ENCODE results near the gene DENR. TPM values are rescaled to one million over a fixed set of nuclear protein-coding genes. Genes with fewer than 3 reads are reported as not detected.
"Not testable (repeated sequence)": the region's sequence is repeated elsewhere in the genome, so short reads cannot be mapped to it uniquely, and the experiment has no call there.

Gene DENR
- total RNA-seq, 2 experiments from 2014 or later, result 29.9 to 31.1 TPM

- H3K36me3 ChIP-seq (ENCODE audit: insufficient read depth, low read length); H3K27me3 ChIP-seq (ENCODE audit: control insufficient read depth in 1 of 2, insufficient read depth in 2 of 2, low read length in 2 of 2); H3K4me1 ChIP-seq (ENCODE audit: insufficient read depth, low read length); CTCF ChIA-PET; intact Hi-C loops (cut with DNase I, micrococcal nuclease); H3K9me3 Mint-ChIP-seq; POLR2A ChIA-PET; H3K9me3 ChIP-seq (ENCODE audit: control insufficient read depth in 1 of 2, insufficient read depth in 1 of 2, low read length in 2 of 2); H3K4me3 ChIP-seq (ENCODE audit: low read length); H3K27ac Mint-ChIP-seq; DNase-seq; H3K27me3 Mint-ChIP-seq; H3K4me3 Mint-ChIP-seq; H3K4me1 Mint-ChIP-seq (ENCODE audit: low read depth); H3K36me3 Mint-ChIP-seq (ENCODE audit: low read depth); H3K27ac ChIP-seq (ENCODE audit: low read depth in 1 of 2, low read length in 2 of 2); ATAC-seq (ENCODE audit: poor library complexity): not testable (repeated sequence)
Measured at GRCh38 chr12:122713491-122714188, 39.0 kb upstream of the DENR start.

GRCh38 chr12:122715211-122715610 is 37.4 kb upstream of the DENR start:
- H3K27me3 ChIP-seq (ENCODE audit: control insufficient read depth in 1 of 2, insufficient read depth in 2 of 2, low read length in 2 of 2); POLR2A ChIA-PET; H3K27ac ChIP-seq (ENCODE audit: low read depth in 1 of 2, low read length in 2 of 2); H3K36me3 Mint-ChIP-seq (ENCODE audit: low read depth); H3K4me3 Mint-ChIP-seq; CTCF ChIA-PET; H3K9me3 ChIP-seq (ENCODE audit: control insufficient read depth in 1 of 2, insufficient read depth in 1 of 2, low read length in 2 of 2); intact Hi-C loops (cut with DNase I, micrococcal nuclease); ATAC-seq (ENCODE audit: poor library complexity); H3K27ac Mint-ChIP-seq; H3K4me1 Mint-ChIP-seq (ENCODE audit: low read depth); DNase-seq; H3K27me3 Mint-ChIP-seq; H3K36me3 ChIP-seq (ENCODE audit: insufficient read depth, low read length); H3K9me3 Mint-ChIP-seq; H3K4me3 ChIP-seq (ENCODE audit: low read length); H3K4me1 ChIP-seq (ENCODE audit: insufficient read depth, low read length): not testable (repeated sequence)

- H3K4me1 ChIP-seq (ENCODE audit: insufficient read depth, low read length); CTCF ChIA-PET; H3K9me3 ChIP-seq (ENCODE audit: control insufficient read depth in 1 of 2, insufficient read depth in 1 of 2, low read length in 2 of 2); H3K27ac Mint-ChIP-seq; H3K27me3 ChIP-seq (ENCODE audit: control insufficient read depth in 1 of 2, insufficient read depth in 2 of 2, low read length in 2 of 2); H3K4me1 Mint-ChIP-seq (ENCODE audit: low read depth); H3K36me3 Mint-ChIP-seq (ENCODE audit: low read depth); POLR2A ChIA-PET; H3K27ac ChIP-seq (ENCODE audit: low read depth in 1 of 2, low read length in 2 of 2); ATAC-seq (ENCODE audit: poor library complexity); H3K27me3 Mint-ChIP-seq; H3K9me3 Mint-ChIP-seq; intact Hi-C loops (cut with DNase I, micrococcal nuclease); H3K36me3 ChIP-seq (ENCODE audit: insufficient read depth, low read length); H3K4me3 Mint-ChIP-seq; H3K4me3 ChIP-seq (ENCODE audit: low read length): not testable (repeated sequence)
- peak in 2 of 14 experiments; percentile 58 to 69 for DNase-seq
Measured at GRCh38 chr12:122716658-122717057, 36.0 kb upstream of the DENR start, which contains the start of gene HCAR3. Gene HCAR3, minus strand, starts transcription at chr12:122716811. Its CDS starts 74 bp downstream, at chr12:122716737.

- Histone ChIP-seq H3K27ac (ENCODE audit: low read depth in 1 of 2, low read length in 2 of 2) (no peak overlapping the region), H3K36me3 (ENCODE audit: insufficient read depth, low read length) (no peaks in the 10 kb centered on the region), H3K9me3 (ENCODE audit: control insufficient read depth in 1 of 2, insufficient read depth in 1 of 2, low read length in 2 of 2) (no peaks in the 10 kb centered on the region), H3K27me3 (ENCODE audit: control insufficient read depth in 1 of 2, insufficient read depth in 2 of 2, low read length in 2 of 2) (no peaks in the 10 kb centered on the region), H3K4me1 (ENCODE audit: insufficient read depth, low read length) (no peaks in the 10 kb centered on the region), H3K4me3 (ENCODE audit: low read length) (no peak overlapping the region)
- ChIA-PET POLR2A (no interaction called here), CTCF (no interaction called here)
- H3K4me3 Mint-ChIP-seq, result no peak overlapping the region
- intact Hi-C loops (cut with DNase I, micrococcal nuclease), result no loop called here
- DNase-seq, result no peak
- no peaks in the 10 kb centered on the region for H3K36me3 Mint-ChIP-seq (ENCODE audit: low read depth)
- TF ChIP-seq CTCF (IDR thresholded peaks at IDR 0.05), result no peak
- H3K4me1 Mint-ChIP-seq (ENCODE audit: low read depth), result peaks cover 5% of the 10 kb centered on the region
- H3K27ac Mint-ChIP-seq, result no peak overlapping the region
- ATAC-seq (ENCODE audit: poor library complexity), result no peak
- no peaks in the 10 kb centered on the region for H3K9me3 Mint-ChIP-seq
- no peaks in the 10 kb centered on the region for H3K27me3 Mint-ChIP-seq
Measured at GRCh38 chr12:122721057-122721545, 31.5 kb upstream of the DENR start.
